Embryonic facial prominence (tissue), 1 donor: ENCODE data around the gene HDAC6.
A peak's percentile ranks its signal among the peaks of the same experiment; 100 is the strongest.
"Not testable (repeated sequence)": the region's sequence is repeated elsewhere in the genome, so short reads cannot be mapped to it uniquely, and the experiment has no call there.

Experiments
- DNase-seq: peaks from one replicate; pipeline ENCODE4 v3.0.0-alpha.2; 2016; ENCODE audit errors: extremely low spot score

HDAC6 gene

DNA sequence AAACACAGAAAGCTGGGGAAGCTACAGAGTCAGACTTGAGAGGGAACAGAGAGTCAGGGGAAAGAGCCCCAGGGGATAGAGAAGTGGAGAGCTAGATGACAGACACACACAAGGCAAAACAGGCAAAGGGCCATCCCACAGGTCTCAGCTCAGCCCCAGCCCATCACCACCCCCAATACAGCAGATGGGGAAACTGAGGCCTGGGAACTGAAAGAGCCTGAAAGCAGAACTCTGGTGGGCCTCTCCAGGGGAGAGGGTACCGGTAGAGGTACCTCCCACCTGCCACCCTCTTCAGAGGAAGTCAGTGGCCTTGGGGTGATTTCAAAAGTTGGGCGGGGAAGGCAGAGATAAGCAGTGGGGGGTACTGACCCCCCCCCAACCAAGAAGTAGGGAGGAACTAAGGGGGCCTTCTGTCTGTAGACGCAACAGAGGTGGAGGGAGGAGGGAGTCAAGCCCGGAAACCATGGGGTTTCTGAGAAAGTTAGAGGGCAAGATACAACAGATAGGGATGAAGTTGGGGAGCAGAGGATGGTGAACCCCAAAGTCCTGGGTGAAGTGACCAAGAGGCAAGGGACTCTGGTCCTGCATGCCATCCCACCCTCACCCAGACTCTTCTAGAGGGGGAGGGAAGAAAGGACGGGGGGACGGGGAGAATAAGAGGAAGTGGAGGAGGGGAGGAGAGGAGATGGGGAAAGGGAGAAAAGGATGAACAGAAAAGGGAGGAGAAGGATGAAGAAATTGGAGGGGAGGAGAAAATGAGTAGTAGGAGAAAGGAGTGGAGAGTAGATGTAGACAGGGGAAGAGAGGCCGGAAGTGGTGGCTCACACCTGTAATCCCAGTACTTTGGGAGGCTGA, 12.3 kb upstream of the HDAC6 start:
- DNase-seq: no peak

DNA sequence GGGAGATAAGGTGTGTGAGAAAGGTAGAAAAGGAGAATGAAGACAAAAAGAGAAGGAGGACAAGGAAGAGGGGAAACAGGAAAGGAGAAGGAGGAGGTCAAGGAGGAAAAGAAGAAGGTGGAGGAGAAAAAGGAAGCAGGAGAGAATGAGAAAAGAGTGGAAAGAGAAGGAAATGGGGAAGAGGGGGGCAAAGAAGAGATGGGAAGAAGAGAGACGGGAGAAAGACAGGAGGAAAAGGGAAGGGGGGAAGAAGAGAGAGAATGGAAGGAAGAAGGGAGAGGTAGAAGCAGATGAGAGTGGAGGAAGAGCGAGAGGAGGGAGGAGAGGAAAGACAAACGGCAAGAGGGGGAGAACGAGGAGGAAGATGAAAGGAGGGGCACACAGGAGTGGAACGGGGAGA, 11.4 kb upstream of the HDAC6 start:
- DNase-seq: no peak

DNA sequence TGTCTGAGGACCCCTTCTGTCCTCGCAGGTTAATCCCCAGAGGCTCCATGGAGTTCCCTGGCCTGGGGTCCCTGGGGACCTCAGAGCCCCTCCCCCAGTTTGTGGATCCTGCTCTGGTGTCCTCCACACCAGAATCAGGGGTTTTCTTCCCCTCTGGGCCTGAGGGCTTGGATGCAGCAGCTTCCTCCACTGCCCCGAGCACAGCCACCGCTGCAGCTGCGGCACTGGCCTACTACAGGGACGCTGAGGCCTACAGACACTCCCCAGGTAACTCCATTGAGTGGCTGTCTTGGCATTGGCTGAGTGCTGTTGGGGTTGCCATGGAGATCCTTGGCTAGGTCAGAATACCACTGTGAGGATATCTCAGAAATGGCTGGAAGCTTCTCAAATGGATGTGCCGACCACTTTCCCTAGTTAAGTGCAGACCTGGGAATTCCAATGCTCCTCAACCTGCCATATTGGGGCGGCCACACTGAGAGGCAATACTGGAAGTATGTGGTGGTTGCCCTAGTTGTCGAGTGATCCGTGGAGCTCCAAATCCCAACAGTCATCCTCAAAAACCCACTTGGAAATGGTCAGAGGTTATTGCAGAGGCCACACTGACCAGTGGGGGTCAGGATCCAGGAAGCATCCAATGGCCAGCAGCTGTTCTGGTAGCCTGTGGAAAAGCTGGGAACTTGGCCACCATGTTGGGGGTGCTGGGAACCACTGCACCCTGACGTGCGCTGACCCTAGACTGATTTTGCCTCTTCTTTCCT, 10.6 kb upstream of the HDAC6 start:
- DNase-seq: no peak

DNA sequence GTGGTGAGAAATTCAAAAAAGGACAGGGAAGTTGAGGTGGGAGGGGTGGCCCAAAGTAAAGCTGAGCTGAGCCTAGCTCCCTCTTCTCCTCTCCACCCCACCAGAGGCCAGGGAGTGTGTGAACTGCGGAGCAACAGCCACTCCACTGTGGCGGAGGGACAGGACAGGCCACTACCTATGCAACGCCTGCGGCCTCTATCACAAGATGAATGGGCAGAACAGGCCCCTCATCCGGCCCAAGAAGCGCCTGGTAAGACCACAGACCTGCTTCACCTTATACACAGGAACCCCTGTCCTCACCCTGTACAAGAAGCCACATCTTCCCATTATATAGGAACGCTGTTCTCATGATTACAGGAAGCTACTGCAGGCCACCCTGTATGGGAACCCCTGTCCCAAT, 9.6 kb upstream of the HDAC6 start:
- DNase-seq: no peak

DNA sequence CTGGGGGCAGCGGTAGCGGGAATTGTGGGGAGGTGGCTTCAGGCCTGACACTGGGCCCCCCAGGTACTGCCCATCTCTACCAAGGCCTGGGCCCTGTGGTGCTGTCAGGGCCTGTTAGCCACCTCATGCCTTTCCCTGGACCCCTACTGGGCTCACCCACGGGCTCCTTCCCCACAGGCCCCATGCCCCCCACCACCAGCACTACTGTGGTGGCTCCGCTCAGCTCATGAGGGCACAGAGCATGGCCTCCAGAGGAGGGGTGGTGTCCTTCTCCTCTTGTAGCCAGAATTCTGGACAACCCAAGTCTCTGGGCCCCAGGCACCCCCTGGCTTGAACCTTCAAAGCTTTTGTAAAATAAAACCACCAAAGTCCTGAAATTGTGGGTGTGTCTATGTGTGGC, 7.9 kb upstream of the HDAC6 start:
- DNase-seq: no peak

DNA sequence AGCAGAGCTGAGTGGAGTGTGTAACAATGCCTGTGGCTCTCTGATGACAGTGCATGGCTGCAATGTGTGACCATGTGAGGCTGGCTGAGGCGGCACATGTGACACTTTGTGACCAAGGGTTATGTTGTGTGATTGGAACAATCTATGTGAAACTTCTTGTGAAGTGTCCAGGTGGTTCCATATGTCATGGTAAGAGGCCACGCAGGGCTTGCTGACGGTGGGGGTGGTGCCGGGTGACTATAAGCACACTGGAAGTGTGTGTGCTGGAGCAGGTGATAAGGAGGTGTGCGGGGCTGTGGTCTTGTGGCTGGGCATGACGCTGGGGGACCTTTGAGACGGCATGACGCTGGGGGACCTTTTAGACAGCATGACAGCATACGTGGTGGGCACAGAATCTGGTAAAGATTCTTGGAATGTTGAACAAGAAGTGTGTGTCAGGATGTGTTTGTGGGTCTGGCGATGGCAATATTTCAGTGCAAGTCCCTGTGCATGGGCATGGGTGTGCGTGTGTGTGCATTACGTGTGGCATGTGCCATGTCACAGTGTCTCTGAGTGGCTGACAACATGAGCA, 7.4 kb upstream of the HDAC6 start:
- no peak for DNase-seq

DNA sequence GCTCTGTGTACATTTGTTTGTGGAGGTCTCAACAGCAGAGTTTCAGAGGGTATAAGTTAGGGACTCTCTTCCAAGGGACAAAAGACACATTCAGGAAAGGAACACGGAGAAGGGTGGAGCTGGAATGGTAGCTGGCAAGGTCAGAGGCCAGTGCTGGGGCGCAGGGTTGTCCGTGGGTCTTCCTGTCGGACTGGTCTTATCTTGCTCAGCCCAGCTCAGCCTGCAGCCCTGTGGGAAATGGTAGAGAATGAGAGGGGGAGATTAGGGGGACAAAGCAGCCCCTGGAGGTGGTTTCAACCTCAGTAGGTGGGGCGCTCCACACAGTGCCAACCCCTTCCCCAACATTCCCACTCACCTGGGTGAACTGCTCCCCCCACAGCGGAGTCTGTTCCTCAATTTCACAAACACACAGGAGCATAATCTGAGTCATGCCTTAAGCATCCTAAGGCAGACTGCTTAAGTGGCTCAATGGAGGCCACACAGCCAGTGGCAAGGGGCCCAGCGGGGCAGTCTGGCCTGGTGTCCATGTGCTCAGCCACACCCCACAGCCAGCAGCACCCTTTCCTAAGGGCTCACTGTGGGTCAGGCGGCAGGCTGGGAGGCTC, 6.9 kb upstream of the HDAC6 start:
- no peak for DNase-seq

DNA sequence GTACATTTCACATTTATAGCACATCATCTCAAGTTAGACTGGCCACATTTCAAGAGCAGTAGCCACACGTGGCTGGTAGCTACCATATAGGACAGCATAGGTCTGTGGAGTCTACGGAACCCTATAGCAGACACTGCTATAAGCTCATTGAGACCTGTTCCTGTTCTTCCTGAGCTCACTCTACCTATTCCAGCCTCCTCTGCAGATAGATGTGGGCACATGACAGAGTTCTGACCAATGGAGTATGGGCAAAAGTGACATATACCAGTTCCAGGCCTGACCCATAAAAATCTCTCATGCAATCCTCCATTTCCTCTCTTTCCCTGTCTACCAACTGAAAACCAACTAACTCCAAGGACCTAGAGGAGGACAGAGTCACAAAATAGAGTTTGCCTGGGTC, 3.5 kb upstream of the HDAC6 start:
- DNase-seq: no peak

DNA sequence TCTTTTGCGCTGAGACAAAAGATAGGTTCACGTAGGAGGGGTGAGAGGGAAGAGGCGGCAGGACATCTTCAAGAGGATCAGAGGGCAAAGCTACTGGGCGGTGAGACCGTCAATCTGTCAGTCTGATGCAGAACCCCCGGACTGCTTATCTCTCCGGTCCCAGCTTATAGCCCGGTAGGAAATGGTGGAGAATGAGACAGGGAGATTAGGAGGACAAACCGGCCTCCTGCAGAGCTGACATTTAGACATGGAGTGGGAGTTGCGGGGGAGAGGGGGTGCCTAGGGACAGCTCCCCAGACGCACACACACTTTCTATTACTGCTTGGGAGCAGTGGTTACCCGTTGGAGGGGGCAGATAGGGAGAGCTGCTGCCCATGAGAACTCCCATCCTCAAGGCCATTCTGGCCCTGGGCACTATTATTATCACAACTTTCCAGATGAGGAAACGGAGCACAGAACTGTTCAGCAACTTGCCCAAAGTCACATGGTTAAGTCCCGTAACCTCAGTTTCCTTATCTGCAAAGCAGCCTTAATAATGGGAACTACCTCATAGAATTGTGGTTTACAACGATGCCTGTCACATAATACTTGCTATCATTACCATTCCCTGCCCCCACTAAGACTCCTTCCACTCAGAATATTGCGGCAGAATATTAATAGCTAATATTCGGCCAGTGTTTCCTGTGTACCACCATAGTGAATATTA, 1.1 kb upstream of the HDAC6 start:
- no peak for DNase-seq

DNA sequence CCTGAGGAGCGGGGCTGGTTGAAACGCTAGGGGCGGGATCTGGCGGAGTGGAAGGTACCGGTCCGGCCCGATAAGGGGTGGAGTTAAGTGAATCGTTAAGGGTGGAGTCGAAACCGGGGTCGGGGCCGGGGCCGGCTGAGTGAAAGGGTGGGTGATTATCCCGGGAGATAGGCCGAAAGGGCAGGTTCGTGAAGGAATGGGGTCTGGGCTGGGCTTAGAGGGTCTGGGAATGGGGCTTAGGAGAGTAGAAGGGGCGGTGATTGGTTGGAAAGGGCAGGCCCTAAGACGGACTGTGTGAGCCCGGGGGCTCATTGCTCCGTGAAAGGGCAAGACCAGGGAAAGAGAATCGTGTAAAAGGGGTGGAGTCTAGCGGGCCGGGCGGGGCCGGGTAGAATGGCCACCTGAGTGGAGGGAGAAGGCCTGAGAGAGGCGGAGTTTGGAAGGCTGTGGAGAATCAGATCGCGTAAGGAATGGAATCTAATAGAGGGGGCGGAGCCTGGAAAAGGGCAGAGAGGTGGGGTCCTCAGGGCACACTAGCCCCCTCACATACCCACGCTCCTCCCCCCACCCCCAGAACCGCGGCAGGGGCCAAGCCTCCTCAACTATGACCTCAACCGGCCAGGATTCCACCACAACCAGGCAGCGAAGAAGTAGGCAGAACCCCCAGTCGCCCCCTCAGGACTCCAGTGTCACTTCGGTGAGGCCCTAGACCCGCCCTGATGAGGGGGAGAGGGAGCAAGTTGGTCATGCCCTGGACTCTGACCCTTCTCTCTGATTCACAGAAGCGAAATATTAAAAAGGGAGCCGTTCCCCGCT, 430 bp downstream of the HDAC6 start:
- peak; percentile 44 for DNase-seq

DNA sequence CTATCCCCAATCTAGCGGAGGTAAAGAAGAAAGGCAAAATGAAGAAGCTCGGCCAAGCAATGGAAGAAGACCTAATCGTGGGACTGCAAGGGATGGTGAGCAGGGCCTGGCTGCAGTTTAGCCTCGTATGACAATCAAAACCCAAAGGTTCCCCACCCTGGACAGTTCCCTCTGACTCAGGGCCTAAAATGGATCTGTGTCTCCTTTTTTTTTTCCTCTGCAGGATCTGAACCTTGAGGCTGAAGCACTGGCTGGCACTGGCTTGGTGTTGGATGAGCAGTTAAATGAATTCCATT, 986 bp downstream of the HDAC6 start:
- DNase-seq: no peak

DNA sequence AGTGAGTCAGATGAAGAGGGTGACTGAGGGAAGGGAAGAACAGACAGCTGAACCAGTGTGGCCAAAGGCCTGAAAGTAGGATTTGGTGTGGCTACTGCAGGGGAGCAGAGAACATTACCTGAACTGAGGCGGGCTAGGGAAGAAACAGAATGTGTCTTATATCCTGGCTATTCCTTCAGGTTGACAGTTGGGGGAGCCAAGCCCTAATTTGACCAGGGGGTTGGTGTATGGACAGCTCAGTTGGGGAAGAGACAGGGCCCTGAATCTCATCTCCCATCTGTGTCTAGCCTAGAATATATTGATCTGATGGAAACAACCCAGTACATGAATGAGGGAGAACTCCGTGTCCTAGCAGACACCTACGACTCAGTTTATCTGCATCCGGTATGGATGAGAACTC, 4.2 kb downstream of the HDAC6 start:
- no peak for DNase-seq

DNA sequence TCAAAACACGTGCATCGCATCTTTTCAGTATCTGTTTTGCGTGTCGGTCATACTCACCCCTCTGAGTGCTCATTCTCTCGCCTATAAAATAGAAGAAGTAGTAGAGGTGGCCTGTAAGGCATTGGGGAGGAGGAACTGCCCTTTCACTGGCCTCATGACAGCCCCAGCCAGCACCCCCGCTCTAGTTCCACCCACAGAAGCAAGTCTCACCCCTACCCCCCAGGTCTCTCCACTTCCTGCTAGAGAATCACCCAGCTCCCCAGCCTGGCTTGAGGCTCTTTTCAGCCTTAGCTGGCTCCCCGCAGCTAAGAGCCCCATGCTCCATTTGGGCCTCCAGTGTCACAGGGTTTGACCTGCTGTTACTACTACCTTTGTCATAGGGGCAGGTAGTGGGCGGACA, 11.8 kb downstream of the HDAC6 start:
- DNase-seq: no peak

DNA sequence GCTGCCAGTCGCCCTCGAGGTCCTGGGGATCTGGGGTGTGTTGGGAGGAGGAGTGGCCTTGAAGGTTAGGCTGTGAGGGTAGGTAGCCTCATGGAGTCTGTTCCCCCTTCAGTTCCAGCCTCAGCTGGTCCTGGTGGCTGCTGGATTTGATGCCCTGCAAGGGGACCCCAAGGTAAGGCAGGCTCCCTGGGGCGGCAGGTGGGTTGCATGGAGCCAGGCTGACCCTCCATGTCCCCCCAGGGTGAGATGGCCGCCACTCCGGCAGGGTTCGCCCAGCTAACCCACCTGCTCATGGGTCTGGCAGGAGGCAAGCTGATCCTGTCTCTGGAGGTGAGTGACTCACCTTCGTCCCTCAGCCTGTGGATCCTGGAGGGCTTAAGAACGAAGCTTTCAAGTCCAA, 12.9 kb downstream of the HDAC6 start:
- no peak for DNase-seq

DNA sequence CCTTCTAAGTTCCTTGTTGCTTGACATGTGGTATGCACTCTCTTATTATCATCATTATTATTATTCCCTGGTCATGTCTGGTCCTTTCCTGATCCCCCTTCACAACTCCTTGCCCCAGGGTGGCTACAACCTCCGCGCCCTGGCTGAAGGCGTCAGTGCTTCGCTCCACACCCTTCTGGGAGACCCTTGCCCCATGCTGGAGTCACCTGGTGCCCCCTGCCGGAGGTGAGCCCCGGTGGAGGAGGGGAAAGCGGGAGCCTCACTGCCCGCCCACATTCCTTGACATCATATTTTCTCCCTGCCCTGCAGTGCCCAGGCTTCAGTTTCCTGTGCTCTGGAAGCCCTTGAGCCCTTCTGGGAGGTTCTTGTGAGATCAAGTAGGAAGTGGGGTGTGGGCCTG, 13.4 kb downstream of the HDAC6 start:
- no peak for DNase-seq

DNA sequence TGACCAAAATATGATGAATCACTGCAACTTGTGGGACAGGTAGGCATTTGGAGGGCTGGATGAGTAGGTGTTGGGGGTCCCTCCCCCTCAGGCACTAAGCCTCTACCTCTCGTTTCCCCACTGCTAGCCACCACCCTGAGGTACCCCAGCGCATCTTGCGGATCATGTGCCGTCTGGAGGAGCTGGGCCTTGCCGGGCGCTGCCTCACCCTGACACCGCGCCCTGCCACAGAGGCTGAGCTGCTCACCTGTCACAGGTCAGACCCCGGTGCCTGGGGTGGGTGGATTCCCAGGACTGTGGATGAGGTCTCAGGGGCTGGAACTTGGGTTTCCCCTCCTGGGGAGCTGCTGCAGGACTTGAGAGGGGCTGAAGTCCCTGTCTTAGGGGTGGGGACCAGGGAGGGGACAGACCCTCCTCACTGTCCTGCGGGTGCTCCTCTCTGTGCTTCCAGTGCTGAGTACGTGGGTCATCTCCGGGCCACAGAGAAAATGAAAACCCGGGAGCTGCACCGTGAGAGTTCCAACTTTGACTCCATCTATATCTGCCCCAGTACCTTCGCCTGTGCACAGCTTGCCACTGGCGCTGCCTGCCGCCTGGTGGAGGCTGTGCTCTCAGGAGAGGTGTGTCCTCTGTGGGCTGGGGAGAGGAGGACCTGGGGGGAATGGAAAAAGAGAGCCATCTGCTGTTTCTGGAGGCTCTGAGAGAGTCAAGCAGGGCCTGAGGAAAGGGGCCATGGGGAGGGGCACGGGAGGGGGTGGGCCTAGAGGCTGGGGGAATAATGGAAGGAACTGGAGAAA, 14.3 kb downstream of the HDAC6 start:
- no peak for DNase-seq

DNA sequence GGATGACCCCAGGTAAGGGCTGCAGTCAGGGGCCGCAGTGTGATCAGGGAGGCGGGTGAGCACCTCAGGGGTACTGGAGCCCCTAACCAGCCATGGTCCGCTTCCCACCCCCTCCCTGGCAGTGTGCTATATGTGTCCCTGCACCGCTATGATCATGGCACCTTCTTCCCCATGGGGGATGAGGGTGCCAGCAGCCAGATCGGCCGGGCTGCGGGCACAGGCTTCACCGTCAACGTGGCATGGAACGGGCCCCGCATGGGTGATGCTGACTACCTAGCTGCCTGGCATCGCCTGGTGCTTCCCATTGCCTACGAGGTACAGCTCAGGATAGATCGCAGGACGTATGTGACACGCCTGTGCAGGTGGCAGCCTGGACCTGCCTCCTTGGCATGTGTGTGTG, 16.2 kb downstream of the HDAC6 start:
- no peak for DNase-seq

DNA sequence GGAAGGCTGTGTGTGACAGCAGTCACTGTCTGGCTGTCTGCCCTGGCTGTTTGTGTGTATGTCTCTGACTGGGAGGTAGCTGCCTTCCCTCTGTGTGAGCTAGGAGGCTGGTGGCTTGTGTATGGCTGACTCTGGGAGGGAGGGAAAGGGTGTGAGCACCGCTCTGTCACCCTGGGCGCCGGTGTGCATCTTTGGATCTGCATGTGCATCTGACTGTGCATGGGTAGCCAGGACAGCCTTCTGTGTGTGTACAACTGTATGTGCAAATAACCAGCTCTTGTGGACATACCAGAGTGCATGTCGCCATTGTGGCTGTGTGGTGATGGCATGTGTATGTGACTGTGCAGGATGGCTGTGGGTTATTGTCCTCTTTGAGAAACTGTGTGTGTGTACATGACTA, 17.0 kb downstream of the HDAC6 start:
- no peak for DNase-seq

DNA sequence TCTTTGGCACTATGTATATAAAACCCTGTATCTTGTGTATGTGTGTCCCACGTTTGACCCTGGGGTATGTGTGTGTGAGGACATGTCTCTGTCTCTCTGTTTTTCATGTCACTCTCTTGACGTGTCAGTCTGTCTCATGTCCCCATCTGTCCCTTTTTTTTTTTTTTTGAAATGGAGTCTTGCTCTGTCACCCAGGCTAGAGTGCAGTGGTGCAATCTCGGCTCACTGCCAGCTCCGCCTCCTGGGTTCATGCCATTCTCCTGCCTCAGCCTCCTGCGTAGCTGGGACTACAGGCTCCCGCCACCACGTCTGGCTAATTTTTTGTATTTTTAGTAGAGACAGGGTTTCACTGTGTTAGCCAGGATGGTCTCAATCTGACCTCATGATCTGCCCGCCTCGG, 17.5 kb downstream of the HDAC6 start:
- DNase-seq: not testable (repeated sequence)

DNA sequence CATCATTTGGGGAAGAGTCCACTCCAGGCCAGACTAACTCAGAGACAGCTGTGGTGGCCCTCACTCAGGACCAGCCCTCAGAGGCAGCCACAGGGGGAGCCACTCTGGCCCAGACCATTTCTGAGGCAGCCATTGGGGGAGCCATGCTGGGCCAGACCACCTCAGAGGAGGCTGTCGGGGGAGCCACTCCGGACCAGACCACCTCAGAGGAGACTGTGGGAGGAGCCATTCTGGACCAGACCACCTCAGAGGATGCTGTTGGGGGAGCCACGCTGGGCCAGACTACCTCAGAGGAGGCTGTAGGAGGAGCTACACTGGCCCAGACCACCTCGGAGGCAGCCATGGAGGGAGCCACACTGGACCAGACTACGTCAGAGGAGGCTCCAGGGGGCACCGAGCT, 21.2 kb downstream of the HDAC6 start:
- no peak for DNase-seq
